H1 (cell line): ENCODE measurements around the gene RITA1. TPM values are rescaled to one million over a fixed set of nuclear protein-coding genes. Genes with fewer than 3 reads are reported as not detected.

ENCODE experiments used
- CTCF ChIA-PET: fragments of 300-600 bp; sonication (Branson Sonifier 250); formaldehyde crosslinking; loops from one replicate; lab custom pipeline; 2021; ENCODE audit not compliant: partially characterized antibody; lab: Charles Lee
- POLR2A ChIA-PET: fragments of 300-600 bp; sonication (Branson Sonifier 250); formaldehyde crosslinking; loops from one replicate; lab custom pipeline; 2021; ENCODE audit warnings: inconsistent platforms; ENCODE audit not compliant: partially characterized antibody; lab: Charles Lee
- DNase-seq, 2 experiments: peaks; one replicate each; pipeline versions ENCODE4 v3.0.0 to v3.0.0-alpha.2; 2010 to 2022; ENCODE audit warnings: low spot score in 2 of 2, low read depth in 1 of 2, mixed read lengths in 1 of 2
- FAIRE-seq: peaks from 2 replicates; lab custom pipeline; 2011; peaks lifted over from hg19 to GRCh38; lab: Jason Lieb, UNC
- H2AFZ ChIP-seq: 2 replicates; pipeline ENCODE4 v1.8.1; 2012; ENCODE audit warnings: low read length, inconsistent platforms
- H2AK5ac ChIP-seq: 2 replicates; pipeline ENCODE4 v1.6.1; 2013; ENCODE audit warnings: low read depth, low read length
- H2BK120ac ChIP-seq: replicated peaks from 2 replicates; pipeline ENCODE3; 2013; ENCODE audit warnings: low read depth, low read length, inconsistent platforms
- H2BK12ac ChIP-seq: 2 replicates; pipeline ENCODE4 v1.6.1; 2013; ENCODE audit warnings: low read depth, low read length
- H2BK15ac ChIP-seq: 2 replicates; pipeline ENCODE4 v1.6.1; 2013; ENCODE audit warnings: low read length
- H2BK20ac ChIP-seq: 2 replicates; pipeline ENCODE4 v1.6.1; 2013; ENCODE audit warnings: low read length
- H2BK5ac ChIP-seq: 2 replicates; pipeline ENCODE4 v1.6.1; 2013; ENCODE audit warnings: low read depth, low read length
- H3K14ac ChIP-seq: 2 replicates; pipeline ENCODE4 v1.6.1; 2013; ENCODE audit warnings: inconsistent platforms; ENCODE audit not compliant: insufficient read length
- H3K18ac ChIP-seq: 2 replicates; pipeline ENCODE4 v1.6.1; 2013; ENCODE audit warnings: low read length; ENCODE audit errors: extremely low read depth
- H3K23ac ChIP-seq: 2 replicates; pipeline ENCODE4 v1.6.1; 2013; ENCODE audit warnings: inconsistent platforms; ENCODE audit not compliant: insufficient read length
- H3K23me2 ChIP-seq: 2 replicates; pipeline ENCODE4 v1.6.1; 2013; ENCODE audit warnings: low read depth, low read length
- H3K27ac ChIP-seq: 2 replicates; pipeline ENCODE4 v1.6.1; 2011; ENCODE audit warnings: low read depth, low read length, inconsistent platforms
- H3K27me3 ChIP-seq, 4 experiments: replicated peaks in 1 of 4; 1 replicate in 1 of 4; 2 replicates in 3 of 4; pipeline versions ENCODE4 v1.6.1 to v1.8.1; 2011 to 2013; ENCODE audit warnings: low read length in 3 of 4, mild to moderate bottlenecking in 3 of 4, inconsistent platforms in 2 of 4, mixed read lengths in 2 of 4, moderate library complexity in 1 of 4; ENCODE audit not compliant: control insufficient read depth in 3 of 4, insufficient read depth in 3 of 4; ENCODE audit errors: extremely low read depth in 1 of 4
- H3K36me3 ChIP-seq, 4 experiments: 2 replicates each; pipeline versions ENCODE4 v1.6.1 to v1.8.1; 2011 to 2013; ENCODE audit warnings: mild to moderate bottlenecking in 4 of 4, low read length in 3 of 4, moderate library complexity in 2 of 4, control low read depth in 1 of 4, inconsistent platforms in 1 of 4; ENCODE audit not compliant: insufficient read depth in 4 of 4, control insufficient read depth in 2 of 4
- H3K4ac ChIP-seq: replicated peaks from 2 replicates; pipeline ENCODE3; 2013; ENCODE audit warnings: low read length, low read depth, mixed read lengths, inconsistent platforms; ENCODE audit not compliant: insufficient read length
- H3K4me1 ChIP-seq, 4 experiments: replicated peaks in 1 of 4; 1 replicate in 1 of 4; 2 replicates in 3 of 4; pipeline versions ENCODE4 v1.6.1 to v1.8.1; 2011 to 2013; ENCODE audit warnings: low read length in 3 of 4, inconsistent platforms in 2 of 4, mixed read lengths in 1 of 4; ENCODE audit not compliant: insufficient read depth in 4 of 4, control insufficient read depth in 3 of 4
- H3K4me2 ChIP-seq, 2 experiments: 2 replicates each; pipeline versions ENCODE4 v1.6.1 to v1.8.1; 2011 to 2013; ENCODE audit warnings: low read depth in 2 of 2, low read length in 2 of 2, control low read depth in 1 of 2, inconsistent platforms in 1 of 2, mild to moderate bottlenecking in 1 of 2; ENCODE audit not compliant: insufficient read depth in 1 of 2
- H3K4me3 ChIP-seq, 4 experiments: fragments of 200-600, 300-600 bp in 1 of 4; sonication (generic), shearing (Covaris generic), sonication (Bioruptor Twin) in 1 of 4; 2 replicates each; pipeline versions ENCODE4 v1.5.1 to v1.8.1; 2011 to 2016; ENCODE audit warnings: low read length in 4 of 4, low read depth in 3 of 4, control low read depth in 2 of 4, inconsistent platforms in 2 of 4, mild to moderate bottlenecking in 2 of 4, mixed read lengths in 1 of 4, moderate library complexity in 1 of 4; ENCODE audit not compliant: insufficient read depth in 2 of 4; ENCODE audit errors: extremely low read depth in 1 of 4
- H3K56ac ChIP-seq: replicated peaks from 2 replicates; pipeline ENCODE3; 2013; ENCODE audit warnings: low read depth, mild to moderate bottlenecking, mixed read lengths, low read length, inconsistent platforms; ENCODE audit not compliant: insufficient read length
- H3K79me1 ChIP-seq: 2 replicates; pipeline ENCODE4 v1.6.1; 2013; ENCODE audit warnings: low read depth, low read length, control low read depth
- H3K79me2 ChIP-seq, 2 experiments: 2 replicates each; pipeline versions ENCODE4 v1.6.1 to v1.8.1; 2012 to 2013; ENCODE audit warnings: low read length in 2 of 2, mild to moderate bottlenecking in 2 of 2, inconsistent platforms in 1 of 2; ENCODE audit not compliant: insufficient read depth in 2 of 2, control insufficient read depth in 1 of 2
- H3K9ac ChIP-seq, 4 experiments: replicated peaks in 1 of 4; 1 replicate in 1 of 4; 2 replicates in 3 of 4; pipeline versions ENCODE4 v1.6.1 to v1.8.1; 2011 to 2013; ENCODE audit warnings: low read depth in 3 of 4, low read length in 3 of 4, control low read depth in 2 of 4, mild to moderate bottlenecking in 2 of 4, moderate library complexity in 2 of 4, inconsistent platforms in 1 of 4; ENCODE audit errors: extremely low read depth in 1 of 4
- H3K9me3 ChIP-seq, 2 experiments: 2 replicates each; pipeline versions ENCODE4 v1.6.1 to v1.8.1; 2012 to 2013; ENCODE audit warnings: mild to moderate bottlenecking in 2 of 2, moderate library complexity in 2 of 2, control low read depth in 1 of 2, inconsistent platforms in 1 of 2, low read depth in 1 of 2, low read length in 1 of 2, mixed read lengths in 1 of 2; ENCODE audit not compliant: insufficient read depth in 2 of 2
- H4K20me1 ChIP-seq, 2 experiments: replicated peaks in 1 of 2; 2 replicates each; pipeline versions ENCODE3 to v1.8.1; 2011 to 2013; ENCODE audit warnings: inconsistent platforms in 2 of 2, low read length in 2 of 2, mild to moderate bottlenecking in 1 of 2; ENCODE audit not compliant: insufficient read depth in 2 of 2, control insufficient read depth in 1 of 2
- H4K5ac ChIP-seq: 2 replicates; pipeline ENCODE4 v1.6.1; 2013; ENCODE audit warnings: low read length, low read depth, mixed read lengths, inconsistent platforms; ENCODE audit not compliant: insufficient read length
- H4K8ac ChIP-seq: 2 replicates; pipeline ENCODE4 v1.8.0; 2013; ENCODE audit warnings: mild to moderate bottlenecking, moderate library complexity, low read length, inconsistent platforms; ENCODE audit not compliant: insufficient read depth; ENCODE audit errors: extremely low read depth
- H4K91ac ChIP-seq: replicated peaks from 2 replicates; pipeline ENCODE3; 2013; ENCODE audit warnings: low read length, mixed read lengths, inconsistent platforms; ENCODE audit not compliant: insufficient read length
- CHD2 ChIP-seq: IDR thresholded peaks from 2 replicates; pipeline ENCODE4 v1.6.1; 2012; ENCODE audit warnings: low read length, improper control_type of control experiment
- HDAC6 ChIP-seq: IDR thresholded peaks from one replicate; pipeline ENCODE4 v1.7.1; 2012; ENCODE audit warnings: low read depth, mild to moderate bottlenecking, inconsistent platforms, low read length, moderate library complexity
- NANOG ChIP-seq: IDR thresholded peaks from 2 replicates; pipeline ENCODE4 v1.6.1; 2011; ENCODE audit warnings: low read length, low read depth, mild to moderate bottlenecking, inconsistent platforms; ENCODE audit not compliant: insufficient read depth, poor library complexity, severe bottlenecking
- RAD21 ChIP-seq, 2 experiments: IDR thresholded peaks in 1 of 2; conservative IDR thresholded peaks in 1 of 2; 2 replicates each; pipeline ENCODE4 v1.6.1; 2011; ENCODE audit warnings: low read depth in 2 of 2, low read length in 2 of 2, improper control_type of control experiment in 1 of 2, inconsistent platforms in 1 of 2, mild to moderate bottlenecking in 1 of 2, moderate library complexity in 1 of 2
- SIRT6 ChIP-seq: IDR thresholded peaks from one replicate; pipeline ENCODE4 v1.7.1; 2012; ENCODE audit warnings: low read length, inconsistent platforms
- TBP ChIP-seq: IDR thresholded peaks from 2 replicates; pipeline ENCODE4 v1.6.1; 2011; ENCODE audit warnings: low read depth, low read length, improper control_type of control experiment
- WGBS, 2 experiments: shearing (Covaris generic) in 1 of 2; methylation state at CpG; one replicate each; pipeline versions ENCODE4 v1.1.6 to v1.1.7; 2013 to 2015; ENCODE audit warnings: low lambda C conversion rate in 2 of 2, mixed read lengths in 2 of 2, inconsistent platforms in 1 of 2, low coverage in 1 of 2, missing lambda C conversion rate in 1 of 2; ENCODE audit not compliant: insufficient replicate concordance in 2 of 2, insufficient coverage in 1 of 2, insufficient read length in 1 of 2; ENCODE audit errors: extremely low coverage in 1 of 2, missing lambda C conversion rate in 1 of 2; 5-methylcytosine and 5-hydroxymethylcytosine counted together
- polyA plus RNA-seq, 7 experiments: library from polyadenylated mRNA; depleted of rRNA in 3 of 7; stranded (reverse) in 5 of 7; unstranded in 2 of 7; fragments of >200 nt in 5 of 7; fragments of 200-250 nt in 2 of 7; gene quantifications; 1 replicate in 5 of 7; 2 replicates in 1 of 7; 4 replicates in 1 of 7; pipeline versions ENCODE4 v1.2.1 to v1.2.3, GENCODE V29; 2011 to 2013; ENCODE audit warnings: missing spikeins in 2 of 7, mixed read lengths in 2 of 7
- total RNA-seq: library from RNA; stranded (reverse); fragmentation: NEBNext Ultra II Directional; extraction: Animal tissue kit (Norgen Biotek cat#: 25700); gene quantifications from 2 replicates; pipeline ENCODE4 v1.2.1, GENCODE V29; 2021

Gene RITA1
- total and polyA plus RNA-seq, 2 of the 8 experiments (the other 6 are each of a cell fraction or from before 2014, with no cell fraction given): 24.1 to 25.8 TPM

DNA sequence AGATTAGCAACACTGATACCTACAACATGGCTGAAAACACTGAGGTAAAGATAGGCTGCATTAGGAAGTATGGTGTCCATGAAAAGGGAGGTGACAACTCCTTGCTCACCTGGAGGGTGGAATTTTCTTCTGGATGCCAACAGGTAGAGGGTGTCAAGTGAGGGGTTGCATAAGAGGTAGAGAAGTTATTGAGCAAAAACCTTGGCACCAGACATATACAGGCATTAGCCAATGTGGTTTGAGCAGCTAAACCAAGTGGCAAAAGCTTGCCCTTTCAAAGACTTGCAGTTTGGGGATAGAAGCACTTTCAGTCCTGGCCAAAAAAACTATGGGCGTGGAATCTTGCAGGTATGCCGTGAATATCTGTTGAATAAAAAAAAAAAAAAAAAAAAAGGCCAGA is 3.8 kb downstream of the RITA1 start:
- H3K4me3 ChIP-seq: no peak overlapping the region
- H3K9ac ChIP-seq: no peak overlapping the region
- peaks cover 0 to 5% of the 10 kb centered on the region in 2 experiments for H4K20me1 ChIP-seq
- no peak overlapping the region for H3K23ac ChIP-seq
- H2BK20ac ChIP-seq: no peak overlapping the region
- POLR2A ChIA-PET: interaction anchor here (1.2 to 1.6 kb wide), 3 partner anchors 32 to 105 kb away, joined by 3 to 4 read pairs (median 3); partner anchors contain the start of gene TPCN1
- FAIRE-seq (no peak), DNase-seq (no peak)
- H3K27ac ChIP-seq: no peak overlapping the region
- H4K5ac ChIP-seq: no peak overlapping the region
- no peak overlapping the region for H2BK120ac ChIP-seq
- H2BK5ac ChIP-seq: no peak overlapping the region
- H3K18ac ChIP-seq: no peak overlapping the region
- H3K36me3 ChIP-seq: peaks cover 0 to 18% (median 6%) of the 10 kb centered on the region in 4 experiments; a peak in 5 of 8 replicates
- H3K27me3 ChIP-seq: no peaks in the 10 kb centered on the region
- no peak overlapping the region for H3K56ac ChIP-seq
- no peak overlapping the region for H3K4ac ChIP-seq
- peaks cover 2 to 19% of the 10 kb centered on the region in 2 experiments; a peak in 2 of 4 replicates for H3K79me2 ChIP-seq
- no peak overlapping the region for H4K91ac ChIP-seq
- H2AK5ac ChIP-seq: no peak overlapping the region
- no peak overlapping the region for H3K14ac ChIP-seq
- CTCF ChIA-PET: interaction anchor here (1.0 kb wide), 1 partner anchor 96 kb away, joined by 3 read pairs; no protein-coding TSS in a partner anchor
- H3K79me1 ChIP-seq: peaks cover 7% of the 10 kb centered on the region
- H2BK12ac ChIP-seq: no peak overlapping the region
- H3K23me2 ChIP-seq: peaks cover 5% of the 10 kb centered on the region; the same call in 1 of the 2 replicates
- 96% methylated on average over 2 of the region's 2 CpGs; no CpG with 5 or more reads in 1 of the 2 experiments for WGBS, 2 experiments
- no peak overlapping the region for H2AFZ ChIP-seq
- no peak overlapping the region for H2BK15ac ChIP-seq
- H4K8ac ChIP-seq: no peak overlapping the region
- H3K9me3 ChIP-seq: no peaks in the 10 kb centered on the region
- H3K4me1 ChIP-seq: peaks cover 0 to 6% (median 3%) of the 10 kb centered on the region in 4 experiments; a peak in 4 of 7 replicates
- no peak overlapping the region for H3K4me2 ChIP-seq
- TF ChIP-seq TBP (no peak), NANOG (no peak), CHD2 (no peak), RAD21 (IDR thresholded peaks at IDR 0.05 in 1 of 2, conservative IDR thresholded peaks at IDR 0.05 in 1 of 2; ENCODE audit: low read depth in 2 of 2, low read length in 2 of 2) (no peak), HDAC6 (no peak), SIRT6 (no peak)
